H9 (cell line): Measurements from ENCODE around the gene HOXA9. TPM values are rescaled to one million over a fixed set of nuclear protein-coding genes. Genes with fewer than 3 reads are reported as not detected.

Experiments used
- DNase-seq: peaks from one replicate; pipeline ENCODE4 v3.0.0-alpha.2; 2017
- H2AFZ ChIP-seq: one replicate; pipeline ENCODE4 v1.6.1; 2013; ENCODE audit warnings: mild to moderate bottlenecking, low read length, control low read depth, moderate library complexity
- H2AK5ac ChIP-seq: 2 replicates; pipeline ENCODE4 v1.6.1; 2013; ENCODE audit warnings: low read length, control low read depth, mixed read lengths; ENCODE audit not compliant: insufficient read length
- H2BK120ac ChIP-seq: one replicate; pipeline ENCODE4 v1.6.1; 2013; ENCODE audit warnings: low read depth, mild to moderate bottlenecking, low read length, control low read depth, inconsistent platforms; ENCODE audit not compliant: poor library complexity, severe bottlenecking
- H2BK12ac ChIP-seq: 2 replicates; pipeline ENCODE4 v1.6.1; 2013; ENCODE audit warnings: low read length, control low read depth, mixed read lengths, low read depth; ENCODE audit not compliant: insufficient read length
- H2BK15ac ChIP-seq: 2 replicates; pipeline ENCODE4 v1.6.1; 2013; ENCODE audit warnings: low read depth, low read length, control low read depth
- H2BK20ac ChIP-seq: one replicate; pipeline ENCODE4 v1.6.1; 2013; ENCODE audit warnings: low read depth, mild to moderate bottlenecking, low read length, control low read depth, inconsistent platforms; ENCODE audit not compliant: poor library complexity, severe bottlenecking
- H2BK5ac ChIP-seq: 2 replicates; pipeline ENCODE4 v1.6.1; 2013; ENCODE audit warnings: low read length, control low read depth, mixed read lengths; ENCODE audit not compliant: insufficient read length
- H3K14ac ChIP-seq: 2 replicates; pipeline ENCODE4 v1.6.1; 2013; ENCODE audit warnings: low read length, control low read depth; ENCODE audit not compliant: insufficient read depth
- H3K18ac ChIP-seq: 2 replicates; pipeline ENCODE4 v1.6.1; 2013; ENCODE audit warnings: low read depth, mild to moderate bottlenecking, mixed read lengths, low read length, control low read depth; ENCODE audit not compliant: insufficient read length
- H3K23ac ChIP-seq: 2 replicates; pipeline ENCODE4 v1.6.1; 2013; ENCODE audit warnings: low read length, control low read depth, mixed read lengths, low read depth; ENCODE audit not compliant: insufficient read length
- H3K23me2 ChIP-seq: 2 replicates; pipeline ENCODE4 v1.6.1; 2013; ENCODE audit warnings: low read depth, mild to moderate bottlenecking, mixed read lengths, low read length, control low read depth; ENCODE audit not compliant: insufficient read length, poor library complexity, severe bottlenecking
- H3K27ac ChIP-seq: 2 replicates; pipeline ENCODE4 v1.5.1; 2013; ENCODE audit warnings: low read length, control low read depth, mixed read lengths, low read depth; ENCODE audit not compliant: insufficient read length
- H3K27me3 ChIP-seq: 2 replicates; pipeline ENCODE4 v1.6.1; 2013; ENCODE audit warnings: low read length, control low read depth, inconsistent platforms; ENCODE audit not compliant: insufficient read depth
- H3K4ac ChIP-seq: 2 replicates; pipeline ENCODE4 v1.6.1; 2013; ENCODE audit warnings: low read depth, mild to moderate bottlenecking, control low read depth, inconsistent platforms, low read length, moderate library complexity
- H3K4me1 ChIP-seq: 2 replicates; pipeline ENCODE4 v1.6.1; 2013; ENCODE audit warnings: low read length, control low read depth, inconsistent platforms; ENCODE audit not compliant: insufficient read depth
- H3K4me2 ChIP-seq: 2 replicates; pipeline ENCODE4 v1.6.1; 2013; ENCODE audit warnings: low read length, control low read depth, mixed read lengths; ENCODE audit not compliant: insufficient read length, insufficient read depth
- H3K56ac ChIP-seq: 2 replicates; pipeline ENCODE4 v1.6.1; 2013; ENCODE audit warnings: low read depth, mild to moderate bottlenecking, mixed read lengths, low read length, control low read depth; ENCODE audit not compliant: insufficient read length
- H3K79me1 ChIP-seq: 2 replicates; pipeline ENCODE4 v1.6.1; 2013; ENCODE audit warnings: low read depth, mild to moderate bottlenecking, moderate library complexity, low read length, control low read depth, inconsistent platforms; ENCODE audit not compliant: insufficient read depth, poor library complexity, severe bottlenecking
- H3K79me2 ChIP-seq: 2 replicates; pipeline ENCODE4 v1.6.1; 2013; ENCODE audit warnings: low read length, control low read depth, inconsistent platforms; ENCODE audit not compliant: insufficient read depth
- H3K9ac ChIP-seq: 2 replicates; pipeline ENCODE4 v1.6.1; 2013; ENCODE audit warnings: low read length, control low read depth, mixed read lengths; ENCODE audit not compliant: insufficient read length; ENCODE audit errors: extremely low read depth
- H3K9me3 ChIP-seq: one replicate; pipeline ENCODE4 v1.6.1; 2013; ENCODE audit warnings: low read depth, low read length, inconsistent platforms; ENCODE audit not compliant: control insufficient read depth
- H3T11ph ChIP-seq: one replicate; pipeline ENCODE4 v1.6.1; 2013; ENCODE audit warnings: mild to moderate bottlenecking, low read length, control low read depth, inconsistent platforms
- H4K20me1 ChIP-seq: one replicate; pipeline ENCODE4 v1.6.1; 2013; ENCODE audit not compliant: control insufficient read depth, insufficient read length, insufficient read depth
- H4K5ac ChIP-seq: 2 replicates; pipeline ENCODE4 v1.6.1; 2013; ENCODE audit warnings: low read depth, mild to moderate bottlenecking, mixed read lengths, low read length, control low read depth; ENCODE audit not compliant: insufficient read length
- H4K8ac ChIP-seq: replicated peaks from 2 replicates; pipeline ENCODE4 v1.6.1; 2013; ENCODE audit warnings: low read length, control low read depth, mixed read lengths, low read depth; ENCODE audit not compliant: insufficient read length
- H4K91ac ChIP-seq: 2 replicates; pipeline ENCODE4 v1.6.1; 2013; ENCODE audit warnings: low read depth, mild to moderate bottlenecking, moderate library complexity, mixed read lengths, low read length, control low read depth; ENCODE audit not compliant: insufficient read length
- H3K27ac Mint-ChIP-seq, 3 experiments: 2 replicates in 2 of 3; 3 replicates in 1 of 3; pipeline ENCODE4 v1.8.0; 2020 to 2021; ENCODE audit warnings: mixed read lengths in 3 of 3, mild to moderate bottlenecking in 1 of 3, moderate library complexity in 1 of 3
- H3K27me3 Mint-ChIP-seq: 2 replicates; pipeline ENCODE4 v1.8.0; 2021; ENCODE audit warnings: low read depth, mild to moderate bottlenecking, moderate library complexity, mixed read lengths
- H3K36me3 Mint-ChIP-seq, 3 experiments: 2 replicates in 2 of 3; 3 replicates in 1 of 3; pipeline ENCODE4 v1.8.0; 2020 to 2021; ENCODE audit warnings: low read depth in 3 of 3, mixed read lengths in 3 of 3; ENCODE audit not compliant: insufficient read depth in 1 of 3
- H3K4me1 Mint-ChIP-seq, 2 experiments: 2 replicates each; pipeline ENCODE4 v1.8.0; 2020; ENCODE audit warnings: mixed read lengths in 2 of 2
- H3K4me3 Mint-ChIP-seq, 2 experiments: 2 replicates in 1 of 2; 3 replicates in 1 of 2; pipeline ENCODE4 v1.8.0; 2020 to 2021; ENCODE audit warnings: mild to moderate bottlenecking in 2 of 2, mixed read lengths in 2 of 2, moderate library complexity in 1 of 2
- H3K9me3 Mint-ChIP-seq, 2 experiments: 2 replicates in 1 of 2; 3 replicates in 1 of 2; pipeline ENCODE4 v1.8.0; 2020; ENCODE audit warnings: mild to moderate bottlenecking in 2 of 2, mixed read lengths in 2 of 2, moderate library complexity in 1 of 2
- WGBS: extraction: QIAGEN DNeasy Blood & Tissue Kit; methylation state at CpG from one replicate; pipeline ENCODE4 v1.1.7; 2013; ENCODE audit warnings: missing lambda C conversion rate, low lambda C conversion rate, mixed read lengths; ENCODE audit not compliant: insufficient read length; ENCODE audit errors: extremely low coverage; 5-methylcytosine and 5-hydroxymethylcytosine counted together
- total RNA-seq: library from RNA; stranded (reverse); gene quantifications from 2 replicates; pipeline ENCODE4 v1.2.1, GENCODE V29; 2021
- TF ChIP-seq, protein P1 (sequence below): fragments of 200-600 bp; sonication (generic); conservative IDR thresholded peaks from 3 replicates; pipeline ENCODE4 v1.8.0; 2021; ENCODE audit warnings: antibody characterized with exemption, mild to moderate bottlenecking

The HOXA9 gene
- total RNA-seq, 1 experiment from 2014 or later, result not detected

DNA sequence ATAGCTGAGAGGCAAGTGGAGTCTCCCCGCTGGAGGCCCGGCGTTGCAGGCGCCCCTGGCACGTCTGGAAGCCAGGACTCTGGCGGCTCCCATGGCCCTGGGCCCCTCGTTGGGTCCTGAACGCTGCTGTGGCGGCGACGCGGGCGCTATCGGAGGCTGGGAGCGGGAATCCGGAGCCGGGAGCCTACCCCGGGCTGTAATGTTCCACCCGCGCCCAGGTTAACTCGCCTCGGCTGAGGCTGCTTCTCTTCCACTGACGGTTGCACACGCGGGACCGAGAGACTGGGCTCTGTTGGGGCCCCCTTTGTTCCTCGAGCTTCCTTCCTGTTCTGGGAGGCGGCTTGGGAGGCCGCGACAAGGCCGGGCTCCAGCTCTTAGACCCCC, 20.6 kb downstream of the HOXA9 start:
- H3K23ac ChIP-seq, result no peak overlapping the region
- H2BK120ac ChIP-seq, result no peak overlapping the region
- H3K27me3 Mint-ChIP-seq, result peaks cover 100% of the 10 kb centered on the region
- H3K4me1 Mint-ChIP-seq, result peaks cover 5 to 24% of the 10 kb centered on the region in 2 experiments
- TF ChIP-seq, protein P1, sequence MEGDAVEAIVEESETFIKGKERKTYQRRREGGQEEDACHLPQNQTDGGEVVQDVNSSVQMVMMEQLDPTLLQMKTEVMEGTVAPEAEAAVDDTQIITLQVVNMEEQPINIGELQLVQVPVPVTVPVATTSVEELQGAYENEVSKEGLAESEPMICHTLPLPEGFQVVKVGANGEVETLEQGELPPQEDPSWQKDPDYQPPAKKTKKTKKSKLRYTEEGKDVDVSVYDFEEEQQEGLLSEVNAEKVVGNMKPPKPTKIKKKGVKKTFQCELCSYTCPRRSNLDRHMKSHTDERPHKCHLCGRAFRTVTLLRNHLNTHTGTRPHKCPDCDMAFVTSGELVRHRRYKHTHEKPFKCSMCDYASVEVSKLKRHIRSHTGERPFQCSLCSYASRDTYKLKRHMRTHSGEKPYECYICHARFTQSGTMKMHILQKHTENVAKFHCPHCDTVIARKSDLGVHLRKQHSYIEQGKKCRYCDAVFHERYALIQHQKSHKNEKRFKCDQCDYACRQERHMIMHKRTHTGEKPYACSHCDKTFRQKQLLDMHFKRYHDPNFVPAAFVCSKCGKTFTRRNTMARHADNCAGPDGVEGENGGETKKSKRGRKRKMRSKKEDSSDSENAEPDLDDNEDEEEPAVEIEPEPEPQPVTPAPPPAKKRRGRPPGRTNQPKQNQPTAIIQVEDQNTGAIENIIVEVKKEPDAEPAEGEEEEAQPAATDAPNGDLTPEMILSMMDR, result no peak
- H3K4me1 ChIP-seq, result no peaks in the 10 kb centered on the region
- no peaks in the 10 kb centered on the region for H3K79me1 ChIP-seq
- no CpG with 5 or more reads among the region's 31 CpGs for WGBS
- H3K27ac ChIP-seq, result no peak overlapping the region
- H2BK15ac ChIP-seq, result no peak overlapping the region
- H3K9me3 Mint-ChIP-seq, result peaks cover 19 to 28% of the 10 kb centered on the region in 2 experiments
- H3K56ac ChIP-seq, result no peak overlapping the region
- no peak overlapping the region for H2BK5ac ChIP-seq
- H4K8ac ChIP-seq, result no peak overlapping the region
- H2AK5ac ChIP-seq, result no peak overlapping the region
- no peak overlapping the region for H3K4me3 Mint-ChIP-seq
- H4K20me1 ChIP-seq, result no peaks in the 10 kb centered on the region
- H3K36me3 Mint-ChIP-seq, result no peaks in the 10 kb centered on the region; a peak in 3 of 7 replicates
- DNase-seq, result no peak
- no peak overlapping the region for H2AFZ ChIP-seq
- H3K4me2 ChIP-seq, result no peak overlapping the region
- H3K79me2 ChIP-seq, result no peaks in the 10 kb centered on the region
- H3K9me3 ChIP-seq, result no peaks in the 10 kb centered on the region
- no peak overlapping the region for H3T11ph ChIP-seq
- peaks cover 14% of the 10 kb centered on the region for H3K23me2 ChIP-seq
- H3K9ac ChIP-seq, result no peak overlapping the region
- no peak overlapping the region for H3K27ac Mint-ChIP-seq
- no peak overlapping the region for H2BK12ac ChIP-seq
- H4K91ac ChIP-seq, result no peak overlapping the region
- H2BK20ac ChIP-seq, result no peak overlapping the region
- no peak overlapping the region for H3K14ac ChIP-seq
- H4K5ac ChIP-seq, result no peak overlapping the region
- no peak overlapping the region for H3K4ac ChIP-seq
- H3K27me3 ChIP-seq, result peaks cover 96% of the 10 kb centered on the region
- H3K18ac ChIP-seq, result no peak overlapping the region
